IPS-18c (cell line): ENCODE results near the gene NEK9.

Source experiments
- H3K4me3 ChIP-seq: 2 replicates; pipeline ENCODE4 v1.7.0; 2013; ENCODE audit warnings: low read depth, mild to moderate bottlenecking, low read length, moderate library complexity; ENCODE audit not compliant: insufficient read depth
- H3K9me3 ChIP-seq: one replicate; pipeline ENCODE4 v1.6.1; 2013; ENCODE audit warnings: mild to moderate bottlenecking, low read length, moderate library complexity; ENCODE audit not compliant: control insufficient read depth, insufficient read depth

The NEK9 gene

GRCh38 chr14:75060420-75060819 is 66.4 kb downstream of the NEK9 start:
- H3K9me3 ChIP-seq: no peaks in the 10 kb centered on the region
- H3K4me3 ChIP-seq: no peak overlapping the region

DNA sequence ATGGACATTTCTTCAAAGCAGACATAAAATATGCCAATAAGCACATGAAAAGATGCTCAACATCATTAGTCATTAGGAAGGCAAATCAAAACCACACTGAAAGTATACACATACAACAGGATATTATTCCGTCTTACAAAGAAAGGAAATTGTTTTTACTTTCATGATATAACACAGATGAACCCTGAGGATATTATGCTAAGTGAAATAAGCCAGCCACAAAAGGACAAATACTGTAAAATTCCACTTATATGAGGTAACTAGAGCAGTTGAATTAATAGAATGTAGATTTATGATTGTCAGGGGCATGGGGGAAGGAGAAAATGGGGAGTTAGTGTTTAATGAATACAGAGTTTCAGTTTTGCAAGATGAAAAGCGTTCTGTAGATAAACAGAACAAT is 67.2 kb downstream of the NEK9 start:
- Histone ChIP-seq H3K4me3 (no peak overlapping the region), H3K9me3 (no peaks in the 10 kb centered on the region)

DNA sequence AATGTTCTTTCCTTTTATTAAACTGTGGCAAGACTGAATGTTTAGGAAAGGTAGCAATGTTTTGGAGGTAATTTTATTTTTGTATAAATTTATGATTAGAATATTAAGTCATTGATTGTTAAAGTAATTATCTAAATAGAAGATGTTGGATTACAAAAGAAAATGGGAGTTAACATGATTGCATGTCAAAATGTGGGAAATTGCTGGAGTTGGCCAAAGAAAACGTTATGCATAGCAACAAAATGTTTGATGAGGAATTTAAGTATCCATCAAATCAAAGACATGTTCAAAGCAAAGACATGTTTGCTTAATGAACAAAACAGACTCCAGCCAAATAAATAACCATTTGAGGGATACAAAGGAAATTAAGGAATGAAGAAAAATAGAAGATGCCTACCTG is 72.4 kb downstream of the NEK9 start:
- H3K4me3 ChIP-seq: no peak overlapping the region
- H3K9me3 ChIP-seq: no peaks in the 10 kb centered on the region

DNA sequence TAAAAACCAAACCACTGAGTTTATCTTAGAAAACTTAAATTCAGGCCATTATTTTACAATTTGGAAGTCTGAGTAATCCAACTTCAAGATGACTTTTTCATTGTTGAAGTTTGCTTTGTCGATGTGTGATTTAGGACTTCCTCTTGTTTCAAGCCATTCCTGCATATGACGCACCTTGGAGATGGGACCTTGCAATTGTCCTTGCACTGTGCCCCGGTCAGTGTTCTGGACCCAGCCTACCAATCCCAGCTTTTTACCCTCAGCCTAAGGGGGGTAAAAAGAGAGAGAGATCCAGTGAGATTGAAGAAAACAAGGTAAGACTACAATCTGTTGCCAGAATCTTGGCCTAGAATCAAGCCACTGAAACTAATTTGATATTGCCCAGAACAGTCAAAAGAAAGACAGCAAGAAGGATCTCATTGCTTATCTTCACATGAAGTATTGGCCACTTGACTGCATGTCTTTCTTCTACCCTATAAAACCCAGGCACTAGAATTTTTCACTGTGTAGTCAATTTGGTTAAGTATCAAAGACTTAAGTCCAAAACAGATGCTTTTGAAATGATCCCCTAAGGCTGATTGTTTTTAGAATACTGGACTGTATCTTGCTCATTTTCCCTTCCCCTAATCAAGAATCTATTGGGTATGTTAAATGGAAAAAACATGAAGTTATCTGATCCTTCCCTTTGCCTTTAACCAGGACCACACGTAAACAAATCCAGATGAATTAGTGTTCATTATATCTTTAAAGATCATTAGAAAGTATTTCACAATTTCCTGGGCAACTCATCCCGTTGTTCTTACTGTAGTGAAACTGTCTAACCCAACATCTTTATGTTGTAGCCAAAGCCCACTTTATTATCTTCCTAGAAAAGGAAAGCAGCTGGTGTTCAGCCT is 73.2 kb downstream of the NEK9 start:
- H3K4me3 ChIP-seq: no peak overlapping the region
- no peaks in the 10 kb centered on the region for H3K9me3 ChIP-seq

DNA sequence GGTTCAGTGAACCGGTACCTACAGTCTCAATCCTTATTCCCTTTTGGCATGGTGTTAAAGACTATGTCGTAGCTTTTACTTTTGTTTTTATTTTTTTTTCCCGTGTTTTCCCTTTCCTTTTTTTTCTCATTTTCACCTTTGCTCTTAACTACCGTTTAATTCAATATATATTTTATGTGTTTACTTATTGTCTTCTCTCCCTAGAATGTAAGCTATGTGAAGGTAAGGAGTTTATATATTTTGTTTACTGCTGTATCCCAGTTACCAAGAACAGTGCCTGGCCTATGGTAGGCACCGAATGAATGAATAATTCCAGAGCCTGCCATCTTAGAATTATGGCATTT is 75.3 kb downstream of the NEK9 start:
- no peaks in the 10 kb centered on the region for H3K9me3 ChIP-seq
- H3K4me3 ChIP-seq: peak overlapping the region; percentile 62; the same call in 1 of the 2 replicates

GRCh38 chr14:75050852-75051555 is 75.8 kb downstream of the NEK9 start, which contains the start of gene MLH3:
Gene MLH3, minus strand, starts transcription at chr14:75051467. Its CDS starts 1,812 bp downstream, at chr14:75049655.
- no peaks in the 10 kb centered on the region for H3K9me3 ChIP-seq
- H3K4me3 ChIP-seq: peak within 1 kb of the TSS; percentile 62

GRCh38 chr14:75049731-75050201 is 77.1 kb downstream of the NEK9 start:
- H3K9me3 ChIP-seq: no peaks in the 10 kb centered on the region
- no peak overlapping the region for H3K4me3 ChIP-seq

DNA sequence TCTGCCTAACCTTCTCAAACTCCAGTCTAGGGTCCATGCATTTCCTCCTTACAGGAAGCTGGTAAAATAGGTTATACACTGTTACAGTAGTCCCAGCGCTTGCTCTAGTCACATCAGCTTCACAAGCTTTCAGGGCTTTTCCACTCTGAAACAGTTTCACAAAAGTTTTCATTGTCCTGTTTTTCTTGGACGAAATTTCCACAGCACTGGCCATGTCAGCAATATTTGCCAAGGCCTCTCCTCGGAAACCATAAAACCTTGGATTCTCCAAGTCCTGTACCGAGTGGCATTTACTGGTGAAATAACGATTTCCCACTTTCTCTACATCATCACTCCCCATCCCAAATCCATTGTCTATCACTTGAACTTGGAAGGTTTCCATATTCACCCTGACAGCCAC is 77.7 kb downstream of the NEK9 start:
- Histone ChIP-seq H3K4me3 (no peak overlapping the region), H3K9me3 (no peaks in the 10 kb centered on the region)

DNA sequence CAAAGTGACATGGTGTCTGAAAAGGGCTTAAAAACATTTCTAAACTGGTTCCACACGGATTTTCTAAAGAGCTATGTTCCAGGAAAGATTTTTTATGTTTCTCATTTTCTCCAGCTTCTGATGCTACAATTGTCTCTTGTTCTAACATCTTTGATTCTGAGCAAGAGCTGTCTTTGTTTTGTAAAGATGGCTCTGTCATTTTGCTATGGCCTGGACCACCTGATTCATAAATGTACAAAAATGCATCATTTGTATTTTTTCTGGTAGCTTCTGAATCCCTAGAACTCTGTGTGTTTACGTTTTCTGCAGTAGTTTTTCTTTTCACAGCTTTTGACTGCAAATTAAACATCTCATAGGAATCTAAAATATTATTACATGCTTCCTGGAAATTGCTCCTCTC is 78.7 kb downstream of the NEK9 start:
- H3K4me3 ChIP-seq: no peak overlapping the region
- no peaks in the 10 kb centered on the region for H3K9me3 ChIP-seq

DNA sequence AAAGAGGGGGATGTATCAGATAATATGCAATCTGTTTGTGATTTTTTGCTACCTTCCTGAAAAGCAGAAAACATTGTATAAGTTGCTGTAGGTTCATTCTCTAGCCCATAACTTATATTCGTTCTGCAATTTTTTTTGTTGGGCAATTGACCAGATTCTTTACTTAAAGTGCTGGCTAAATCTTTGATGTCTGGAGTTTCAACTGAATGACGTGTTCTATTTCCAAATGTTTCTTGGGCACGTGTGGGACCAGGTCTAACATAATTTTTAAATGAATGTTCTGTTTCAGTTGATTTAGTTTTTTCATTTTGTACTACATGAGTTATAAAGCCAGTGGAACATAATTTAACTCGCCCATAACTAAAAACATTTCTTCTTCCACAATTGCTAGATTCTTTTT is 79.3 kb downstream of the NEK9 start:
- no peaks in the 10 kb centered on the region for H3K9me3 ChIP-seq
- no peak overlapping the region for H3K4me3 ChIP-seq

DNA sequence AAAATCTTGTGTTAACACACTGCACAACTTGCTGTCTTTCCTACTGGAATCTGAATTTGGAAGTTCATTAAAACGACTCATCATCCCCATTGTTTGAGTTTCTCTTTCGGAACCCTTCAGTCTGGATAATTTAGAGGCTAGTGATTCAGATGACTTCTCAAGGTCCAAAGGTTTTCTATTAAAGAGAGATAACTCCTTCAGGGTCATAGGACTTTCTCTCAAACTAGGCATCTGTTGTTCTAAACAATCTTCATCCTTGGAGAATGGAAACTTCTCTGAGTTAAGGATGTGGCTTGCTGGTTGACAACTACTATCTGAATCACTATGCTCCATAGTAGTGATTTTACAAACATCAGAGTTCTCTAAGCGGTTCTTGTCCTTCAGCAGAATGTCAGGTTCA is 79.9 kb downstream of the NEK9 start:
- Histone ChIP-seq H3K9me3 (no peaks in the 10 kb centered on the region), H3K4me3 (no peak overlapping the region)

GRCh38 chr14:75046275-75046674 is 80.6 kb downstream of the NEK9 start:
- H3K9me3 ChIP-seq: no peaks in the 10 kb centered on the region
- H3K4me3 ChIP-seq: no peak overlapping the region

DNA sequence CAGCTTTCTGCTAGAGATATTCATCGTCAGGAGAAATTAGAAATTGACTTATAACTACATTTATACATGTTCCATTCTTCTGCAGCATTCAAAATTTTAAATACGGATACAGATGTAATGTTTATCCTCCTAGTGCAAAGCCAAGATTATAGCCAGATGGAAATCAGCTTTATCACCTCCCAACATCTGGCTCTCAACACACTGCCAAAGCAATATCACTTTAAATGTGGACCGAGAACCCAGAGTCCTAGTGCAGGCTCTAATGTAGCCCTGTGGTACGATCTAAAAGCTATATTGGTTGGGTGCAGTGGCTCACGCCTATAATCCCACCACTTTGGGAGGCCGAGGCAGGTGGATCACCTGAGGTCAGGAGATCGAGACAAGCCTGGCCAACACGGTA is 82.1 kb downstream of the NEK9 start:
- H3K4me3 ChIP-seq: no peak overlapping the region
- H3K9me3 ChIP-seq: no peaks in the 10 kb centered on the region

- H3K4me3 ChIP-seq: no peak overlapping the region
- no peaks in the 10 kb centered on the region for H3K9me3 ChIP-seq
These were observed 82.5 kb downstream of the NEK9 start for GRCh38 chr14:75044322-75044721.

DNA sequence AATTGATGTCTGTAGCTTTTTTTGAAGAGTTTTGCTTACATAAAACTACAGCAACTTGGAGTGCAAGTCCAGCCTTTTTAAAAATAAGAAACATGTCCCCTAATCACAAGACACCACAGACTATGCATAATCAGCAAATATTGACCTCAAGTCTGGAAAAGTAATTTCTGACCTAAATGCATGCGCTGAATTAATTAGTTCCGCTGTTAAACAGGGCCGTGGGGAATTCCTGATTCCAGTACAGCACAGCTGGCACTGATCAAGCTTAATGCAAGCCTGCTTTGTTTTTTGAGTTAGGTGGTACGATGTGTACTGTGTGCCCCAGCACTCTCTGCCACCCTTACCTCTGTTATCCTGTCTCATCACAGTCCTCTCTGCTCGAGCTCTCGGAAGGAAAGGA is 84.8 kb downstream of the NEK9 start:
- Histone ChIP-seq H3K4me3 (no peak overlapping the region), H3K9me3 (no peaks in the 10 kb centered on the region)

- H3K9me3 ChIP-seq: no peaks in the 10 kb centered on the region
These were observed 85.2 kb downstream of the NEK9 start for GRCh38 chr14:75041613-75042012.

GRCh38 chr14:75040959-75041358 is 85.9 kb downstream of the NEK9 start:
- Histone ChIP-seq H3K9me3 (no peaks in the 10 kb centered on the region), H3K4me3 (no peak overlapping the region)

More at GRCh38 chr14:75041613-75042012, 85.2 kb downstream of the NEK9 start:
- no peak overlapping the region for H3K4me3 ChIP-seq

- Histone ChIP-seq H3K9me3 (no peaks in the 10 kb centered on the region), H3K4me3 (no peak overlapping the region)
These were observed 86.3 kb downstream of the NEK9 start for GRCh38 chr14:75040507-75040906.
